Endothelial cell of umbilical vein (primary cell): ENCODE results near the gene TNPO3. TPM values are rescaled to one million over a fixed set of nuclear protein-coding genes. Genes with fewer than 3 reads are reported as not detected.

Experiments
- BruUV-seq: library from RNA; stranded (reverse); fragments of 400-500 nt; replicated peaks from 2 replicates; lab custom pipeline; 2021; lab: Mats Ljungman, UMichigan
- CTCF ChIA-PET: fragments of 300-600, 350-600 bp; sonication (Branson Sonifier 250); formaldehyde crosslinking; loops from one replicate; lab custom pipeline; 2021; ENCODE audit warnings: antibody characterized with exemption, inconsistent platforms; lab: Charles Lee
- POLR2A ChIA-PET: fragments of 300-600, 350-600 bp; sonication (Branson Sonifier 250); formaldehyde crosslinking; loops from one replicate; lab custom pipeline; 2021; ENCODE audit warnings: antibody characterized with exemption, inconsistent platforms; lab: Charles Lee
- DNase-seq: peaks from one replicate; pipeline ENCODE4 v3.0.0-alpha.2; 2011; ENCODE audit warnings: low read depth, low spot score
- FAIRE-seq: peaks from 2 replicates; lab custom pipeline; 2011; peaks lifted over from hg19 to GRCh38; lab: Jason Lieb, UNC
- H2AFZ ChIP-seq: 2 replicates; pipeline ENCODE4 v1.6.0; 2012; ENCODE audit warnings: low read depth, low read length, control low read depth, inconsistent platforms
- H3K27ac ChIP-seq: 2 replicates; pipeline ENCODE4 v1.5.1; 2011; ENCODE audit warnings: low read depth, mild to moderate bottlenecking, control low read depth, low read length, moderate library complexity; ENCODE audit not compliant: insufficient read depth
- H3K27me3 ChIP-seq, 2 experiments: 2 replicates each; pipeline versions ENCODE4 v1.6.0 to v1.6.1; 2011; ENCODE audit warnings: low read length in 2 of 2, mixed read lengths in 1 of 2; ENCODE audit not compliant: control insufficient read depth in 2 of 2, insufficient read depth in 2 of 2
- H3K36me3 ChIP-seq, 2 experiments: 2 replicates in 1 of 2; 3 replicates in 1 of 2; pipeline ENCODE4 v1.5.1; 2011; ENCODE audit warnings: low read length in 2 of 2, mild to moderate bottlenecking in 1 of 2, moderate library complexity in 1 of 2; ENCODE audit not compliant: control insufficient read depth in 2 of 2, insufficient read depth in 2 of 2; ENCODE audit errors: extremely low read depth in 1 of 2
- H3K4me1 ChIP-seq: 3 replicates; pipeline ENCODE4 v1.5.1; 2011; ENCODE audit warnings: mild to moderate bottlenecking, low read length; ENCODE audit not compliant: control insufficient read depth, insufficient read depth; ENCODE audit errors: extremely low read depth
- H3K4me2 ChIP-seq: 2 replicates; pipeline ENCODE4 v1.6.1; 2011; ENCODE audit warnings: low read length, control low read depth, mixed read lengths; ENCODE audit not compliant: insufficient read depth
- H3K4me3 ChIP-seq, 3 experiments: fragments of 200-600 bp in 1 of 3; sonication (generic), shearing (Covaris generic) in 1 of 3; replicated peaks in 1 of 3; 2 replicates each; pipeline ENCODE4 v1.5.1; 2011 to 2016; ENCODE audit warnings: control low read depth in 3 of 3, low read length in 3 of 3, mild to moderate bottlenecking in 2 of 3, inconsistent platforms in 1 of 3, low read depth in 1 of 3, moderate library complexity in 1 of 3; ENCODE audit not compliant: insufficient read depth in 1 of 3
- H3K79me2 ChIP-seq: 2 replicates; pipeline ENCODE4 v1.6.0; 2012; ENCODE audit warnings: low read length, inconsistent platforms; ENCODE audit not compliant: control insufficient read depth, insufficient read depth
- H3K9ac ChIP-seq: replicated peaks from 2 replicates; pipeline ENCODE3; 2011; ENCODE audit warnings: low read length, control low read depth; ENCODE audit not compliant: insufficient read depth; ENCODE audit errors: extremely low read depth
- H3K9me1 ChIP-seq: replicated peaks from 3 replicates; pipeline ENCODE4 v1.6.0; 2011; ENCODE audit warnings: mild to moderate bottlenecking, low read length; ENCODE audit not compliant: control insufficient read depth, insufficient read depth; ENCODE audit errors: extremely low read depth
- H3K9me3 ChIP-seq: replicated peaks from 2 replicates; pipeline ENCODE4 v1.5.1; 2012; ENCODE audit warnings: low read length, inconsistent platforms; ENCODE audit not compliant: control insufficient read depth, insufficient read depth
- H4K20me1 ChIP-seq: replicated peaks from 2 replicates; pipeline ENCODE3; 2011; ENCODE audit warnings: mild to moderate bottlenecking, low read length; ENCODE audit not compliant: control insufficient read depth, insufficient read depth; ENCODE audit errors: extremely low read depth
- CTCF ChIP-seq, 2 donors: IDR thresholded peaks; 1 replicate in 1 of 2; 2 replicates in 1 of 2; pipeline ENCODE4 v1.5.1; 2011; ENCODE audit warnings: low read length in 2 of 2, mild to moderate bottlenecking in 2 of 2, moderate library complexity in 2 of 2, control low read depth in 1 of 2, inconsistent platforms in 1 of 2, low read depth in 1 of 2; ENCODE audit not compliant: insufficient read depth in 1 of 2; ENCODE audit errors: extremely low read depth in 1 of 2
- EZH2 ChIP-seq: IDR thresholded peaks from 2 replicates; pipeline ENCODE4 v1.6.1; 2012; ENCODE audit warnings: borderline replicate concordance, low read depth, mild to moderate bottlenecking, moderate library complexity, low read length, inconsistent platforms; ENCODE audit not compliant: severe bottlenecking
- FOS ChIP-seq: IDR thresholded peaks from 2 replicates; pipeline ENCODE4 v1.6.1; 2011; ENCODE audit warnings: mild to moderate bottlenecking, low read length, moderate library complexity, borderline replicate concordance; ENCODE audit not compliant: insufficient read depth
- GATA2 ChIP-seq: IDR thresholded peaks from 2 replicates; pipeline ENCODE4 v1.7.0; 2011; ENCODE audit warnings: low read depth, mild to moderate bottlenecking, moderate library complexity, mixed read lengths, low read length; ENCODE audit not compliant: insufficient read length, insufficient read depth
- JUN ChIP-seq: IDR thresholded peaks from 2 replicates; pipeline ENCODE4 v1.6.1; 2011; ENCODE audit warnings: borderline replicate concordance, low read depth; ENCODE audit not compliant: insufficient read length, insufficient read depth
- MAX ChIP-seq: IDR thresholded peaks from 2 replicates; pipeline ENCODE4 v1.6.1; 2011; ENCODE audit not compliant: insufficient read depth, insufficient read length
- MYC ChIP-seq: IDR thresholded peaks from one replicate; pipeline ENCODE4 v1.6.1; 2011; ENCODE audit warnings: mild to moderate bottlenecking, low read depth, low read length
- POLR2A ChIP-seq: IDR thresholded peaks from 2 replicates; pipeline ENCODE4 v1.6.1; 2012; ENCODE audit warnings: low read depth, mild to moderate bottlenecking, control low read depth, low read length
- POLR2AphosphoS5 ChIP-seq: IDR thresholded peaks from 2 replicates; pipeline ENCODE4 v1.6.1; 2012; ENCODE audit warnings: low read depth, mild to moderate bottlenecking, control low read depth, low read length, moderate library complexity; ENCODE audit not compliant: insufficient read depth
- dilution Hi-C: fragments of 300-500 bp; cut with MboI; formaldehyde crosslinking; loops from one replicate; pipeline ENCODE4 v1.15.0; 2019; ENCODE audit warnings: low sequenced_read_pairs; ENCODE audit not compliant: extremely low pct_ligation_motif_present
- intact Hi-C: fragments of 100-400 bp; cut with micrococcal nuclease; formaldehyde crosslinking; loops from one replicate; pipeline ENCODE4 v1.10.0; 2022
- polyA plus RNA-seq, 4 experiments: library from polyadenylated mRNA; depleted of rRNA in 3 of 4; stranded (reverse) in 3 of 4; unstranded in 1 of 4; fragments of >200 nt; gene quantifications; 2 replicates each; pipeline versions ENCODE4 v1.2.1 to v1.2.3, GENCODE V29; 2011 to 2012; ENCODE audit warnings: missing spikeins in 1 of 4
- total RNA-seq: library from RNA; stranded (reverse); gene quantifications from 2 replicates; pipeline ENCODE4 v1.2.3, GENCODE V29; 2021

The TNPO3 gene
- total and polyA plus RNA-seq, 2 donors (not counting 3 experiments of a cell fraction or from before 2014, with no cell fraction given) = 29.0 to 46.9 TPM

GRCh38 chr7:128919881-128920799, 134.8 kb downstream of the TNPO3 start:
- dilution Hi-C loops = no loop called here
- Histone ChIP-seq H3K4me3 (no peak overlapping the region), H3K79me2 (no peaks in the 10 kb centered on the region), H3K9me1 (no peaks in the 10 kb centered on the region), H3K27me3 (peaks cover 32 to 39% of the 10 kb centered on the region in 2 experiments), H3K9me3 (no peaks in the 10 kb centered on the region), H3K27ac (no peak overlapping the region), H3K36me3 (no peaks in the 10 kb centered on the region), H3K4me1 (no peaks in the 10 kb centered on the region), H3K4me2 (no peak overlapping the region), H4K20me1 (no peaks in the 10 kb centered on the region), H3K9ac (no peak overlapping the region), H2AFZ (no peak overlapping the region)
- no peak for TF ChIP-seq FOS
- TF ChIP-seq EZH2 = no peak
- no peak for TF ChIP-seq POLR2AphosphoS5
- BruUV-seq = no TSS peak
- DNase-seq = no peak
- intact Hi-C loops = no loop called here
- ChIA-PET CTCF (no interaction called here), POLR2A (no interaction called here)
- FAIRE-seq = no peak

- Histone ChIP-seq H4K20me1 (no peaks in the 10 kb centered on the region), H3K36me3 (no peaks in the 10 kb centered on the region), H3K4me2 (no peak overlapping the region), H3K27ac (no peak overlapping the region), H3K27me3 (peaks cover 39 to 45% of the 10 kb centered on the region in 2 experiments), H2AFZ (no peak overlapping the region), H3K4me1 (no peaks in the 10 kb centered on the region), H3K79me2 (no peaks in the 10 kb centered on the region), H3K9me1 (no peaks in the 10 kb centered on the region), H3K9ac (no peak overlapping the region), H3K4me3 (no peak overlapping the region), H3K9me3 (no peaks in the 10 kb centered on the region)
- CTCF ChIA-PET = no interaction called here
- intact Hi-C loops (no loop called here), dilution Hi-C loops (no loop called here)
- no TSS peak for BruUV-seq
- POLR2A ChIA-PET = no interaction called here
- DNase-seq = no peak
- no peak for FAIRE-seq
- no peak for TF ChIP-seq JUN
- no peak for TF ChIP-seq POLR2A
- no peak for TF ChIP-seq EZH2
- TF ChIP-seq POLR2AphosphoS5 = no peak
- TF ChIP-seq CTCF (IDR thresholded peaks at IDR 0.05; ENCODE audit: extremely low read depth in 1 of 2, insufficient read depth in 1 of 2, low read depth in 1 of 2, low read length in 2 of 2) = no peak
- no peak for TF ChIP-seq GATA2
- no peak for TF ChIP-seq MAX
- TF ChIP-seq FOS = no peak
- no peak for TF ChIP-seq MYC
Observed at GRCh38 chr7:128919241-128919640, 135.7 kb downstream of the TNPO3 start.
